Astrocyte of the cerebellum (primary cell): ENCODE data around the gene APOL6.

Experiments
- DNase-seq: peaks from one replicate; pipeline ENCODE4 v3.0.0-alpha.2; 2011; ENCODE audit warnings: low read depth
- H3K4me3 ChIP-seq: 2 replicates; pipeline ENCODE4 v1.5.1; 2011; ENCODE audit warnings: mild to moderate bottlenecking, low read depth, low read length, moderate library complexity
- in situ Hi-C: cut with HindIII; loops from 2 replicates; pipeline ENCODE4 v1.10.0; 2017; ENCODE audit warnings: low sequenced_read_pairs
- TF ChIP-seq, protein P1 (sequence below): IDR thresholded peaks from 2 replicates; pipeline ENCODE4 v1.5.1; 2012; ENCODE audit warnings: low read length, low read depth, moderate library complexity, mild to moderate bottlenecking; ENCODE audit errors: missing control alignments

Gene APOL6

GRCh38 chr22:35616043-35616442 lies 32.2 kb upstream of the APOL6 start:
- H3K4me3 ChIP-seq = no peak overlapping the region

DNA sequence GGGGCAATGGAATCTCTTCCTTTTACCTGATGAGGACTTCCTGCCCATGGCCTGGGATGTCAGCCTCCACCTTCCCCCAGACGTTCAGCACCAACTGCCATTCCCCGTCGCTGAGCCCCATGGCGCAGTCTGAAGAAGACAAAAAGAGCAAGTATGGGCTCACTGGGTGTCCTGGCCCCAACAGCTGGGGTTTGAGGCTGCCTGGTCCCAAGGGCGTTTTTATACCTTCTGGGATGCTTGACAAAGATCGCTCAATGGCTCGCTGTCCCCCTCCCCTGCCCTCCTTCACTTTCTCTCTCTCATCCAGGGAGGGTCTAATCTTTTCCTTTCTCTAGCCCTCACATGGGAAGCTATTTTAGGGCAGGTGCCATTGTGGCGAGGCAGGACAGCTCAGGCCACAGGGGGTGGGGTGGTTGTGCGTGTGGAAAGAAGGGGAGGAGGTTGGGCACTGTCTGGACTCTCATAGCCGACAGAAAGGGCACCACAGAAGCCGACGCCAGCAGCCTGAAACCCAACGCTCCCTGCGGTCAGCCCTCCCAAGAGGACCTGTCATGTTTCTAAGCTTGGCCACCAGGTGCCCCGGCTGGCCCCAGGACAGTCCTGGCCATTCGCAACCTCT lies 31.0 kb upstream of the APOL6 start, which contains the start of gene MB:
Gene MB (minus strand): TSS at position 193 of the 619 bp plus-strand sequence. CDS start 72 bp downstream, at position 121.
- TF ChIP-seq, protein P1, sequence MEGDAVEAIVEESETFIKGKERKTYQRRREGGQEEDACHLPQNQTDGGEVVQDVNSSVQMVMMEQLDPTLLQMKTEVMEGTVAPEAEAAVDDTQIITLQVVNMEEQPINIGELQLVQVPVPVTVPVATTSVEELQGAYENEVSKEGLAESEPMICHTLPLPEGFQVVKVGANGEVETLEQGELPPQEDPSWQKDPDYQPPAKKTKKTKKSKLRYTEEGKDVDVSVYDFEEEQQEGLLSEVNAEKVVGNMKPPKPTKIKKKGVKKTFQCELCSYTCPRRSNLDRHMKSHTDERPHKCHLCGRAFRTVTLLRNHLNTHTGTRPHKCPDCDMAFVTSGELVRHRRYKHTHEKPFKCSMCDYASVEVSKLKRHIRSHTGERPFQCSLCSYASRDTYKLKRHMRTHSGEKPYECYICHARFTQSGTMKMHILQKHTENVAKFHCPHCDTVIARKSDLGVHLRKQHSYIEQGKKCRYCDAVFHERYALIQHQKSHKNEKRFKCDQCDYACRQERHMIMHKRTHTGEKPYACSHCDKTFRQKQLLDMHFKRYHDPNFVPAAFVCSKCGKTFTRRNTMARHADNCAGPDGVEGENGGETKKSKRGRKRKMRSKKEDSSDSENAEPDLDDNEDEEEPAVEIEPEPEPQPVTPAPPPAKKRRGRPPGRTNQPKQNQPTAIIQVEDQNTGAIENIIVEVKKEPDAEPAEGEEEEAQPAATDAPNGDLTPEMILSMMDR = no peak
- in situ Hi-C loops = no loop called here
- H3K4me3 ChIP-seq = no peak within 1 kb of the TSS
- DNase-seq = no peak

More at GRCh38 chr22:35616043-35616442, 32.2 kb upstream of the APOL6 start:
- DNase-seq = no peak
- TF ChIP-seq, protein P1 = no peak
- in situ Hi-C loops = no loop called here

- in situ Hi-C loops = no loop called here
- no peak for DNase-seq
- TF ChIP-seq, protein P1 = no peak
- H3K4me3 ChIP-seq = no peak overlapping the region
These were observed 29.6 kb upstream of the APOL6 start for GRCh38 chr22:35618427-35619223.

GRCh38 chr22:35619336-35620094 lies 28.7 kb upstream of the APOL6 start:
- in situ Hi-C loops = no loop called here
- TF ChIP-seq, protein P1 = no peak
- no peak for DNase-seq
- no peak overlapping the region for H3K4me3 ChIP-seq

DNA sequence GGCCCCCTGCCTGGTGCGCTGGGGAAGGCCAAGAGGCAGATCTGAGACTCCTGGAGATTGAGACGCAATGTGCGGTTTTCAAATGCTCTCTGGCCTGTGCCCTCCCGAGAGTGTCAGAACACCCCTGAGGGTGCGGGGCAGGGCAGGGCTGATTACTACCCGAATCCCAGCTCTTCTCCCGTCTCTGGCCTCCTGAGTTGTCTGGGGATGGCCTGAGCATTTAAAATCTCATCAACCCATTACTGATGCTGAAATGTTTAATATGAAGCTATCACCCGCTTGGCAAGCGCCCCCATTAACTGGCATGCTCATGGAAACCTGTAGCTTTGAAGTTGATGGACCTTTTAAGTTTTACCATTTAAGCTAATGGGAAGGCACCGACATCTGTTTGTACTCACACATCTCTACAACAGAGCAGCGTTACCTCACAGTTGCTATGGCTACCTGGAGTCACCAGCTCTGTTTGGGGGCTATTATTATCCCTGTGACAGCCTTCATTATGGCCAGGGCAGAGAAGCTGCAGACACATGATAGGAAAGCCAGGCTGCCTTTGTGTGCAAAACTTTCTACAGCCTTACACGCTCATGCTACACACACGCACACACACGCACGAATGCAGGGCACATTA lies 27.5 kb upstream of the APOL6 start:
- in situ Hi-C loops = no loop called here
- TF ChIP-seq, protein P1 = no peak
- H3K4me3 ChIP-seq = no peak overlapping the region
- no peak for DNase-seq

- in situ Hi-C loops = no loop called here
- TF ChIP-seq, protein P1 = no peak
- no peak for DNase-seq
- H3K4me3 ChIP-seq = no peak overlapping the region
These were observed 26.8 kb upstream of the APOL6 start for GRCh38 chr22:35621451-35621850.
